ENCODE data around the gene SLC25A43.

GRCh38 chrX:119501511-119502148 lies 102.5 kb downstream of the SLC25A43 start:
- TF ChIP-seq BHLHE40 (IDR thresholded peaks at IDR 0.05; ENCODE audit: low read depth, low read length), result no peak
- no peak for TF ChIP-seq RAD21 (IDR thresholded peaks at IDR 0.05; ENCODE audit: low read length)
- TF ChIP-seq CTCF (conservative IDR thresholded peaks at IDR 0.05; ENCODE audit: low read depth, low read length), result no peak
- no peak for TF ChIP-seq POLR2A (IDR thresholded peaks at IDR 0.05; ENCODE audit: low read depth, low read length)
- no peak for TF ChIP-seq SMC3 (IDR thresholded peaks at IDR 0.05; ENCODE audit: low read depth, low read length)
- TF ChIP-seq USF2 (IDR thresholded peaks at IDR 0.05; ENCODE audit: low read depth, low read length), result no peak
- no peak for TF ChIP-seq MAFK (IDR thresholded peaks at IDR 0.05; ENCODE audit: low read depth, low read length)
- TF ChIP-seq RFX5 (IDR thresholded peaks at IDR 0.05; ENCODE audit: low read depth, low read length), result no peak
- no peak for TF ChIP-seq FOS (IDR thresholded peaks at IDR 0.05; ENCODE audit: low read depth, low read length)
- TF ChIP-seq NFE2L2 (IDR thresholded peaks at IDR 0.05; ENCODE audit: low read depth, low read length), result no peak
- no peak for TF ChIP-seq MAZ (IDR thresholded peaks at IDR 0.05; ENCODE audit: borderline replicate concordance, low read depth, low read length)
- no peak for TF ChIP-seq ELK1 (IDR thresholded peaks at IDR 0.05; ENCODE audit: borderline replicate concordance, low read depth, low read length)
